Embryonic facial prominence (tissue), 1 donor: ENCODE results near the gene MRPS22.
A peak's percentile ranks its signal among the peaks of the same experiment; 100 is the strongest.

Experiments
- DNase-seq: peaks from one replicate; pipeline ENCODE4 v3.0.0-alpha.2; 2016; ENCODE audit errors: extremely low spot score

The MRPS22 gene

GRCh38 chr3:139343895-139344856 lies at the start of gene MRPS22:
Gene MRPS22, plus strand, starts transcription at chr3:139344020. Its CDS starts 7 bp downstream, at chr3:139344027.
- DNase-seq, result peak; percentile 84

- no peak for DNase-seq
These were observed 48.8 kb upstream of the MRPS22 start for GRCh38 chr3:139295040-139295439.

- DNase-seq, result no peak
These were observed 47.6 kb upstream of the MRPS22 start for GRCh38 chr3:139296141-139296718.

- DNase-seq, result no peak
These were observed 46.1 kb upstream of the MRPS22 start for GRCh38 chr3:139297588-139298311.

- no peak for DNase-seq
These were observed 44.3 kb upstream of the MRPS22 start for GRCh38 chr3:139299261-139300132.

GRCh38 chr3:139300416-139300815 lies 43.4 kb upstream of the MRPS22 start:
- no peak for DNase-seq

GRCh38 chr3:139301183-139301582 lies 42.6 kb upstream of the MRPS22 start:
- DNase-seq, result no peak

GRCh38 chr3:139301654-139302053 lies 42.2 kb upstream of the MRPS22 start:
- DNase-seq, result no peak

- DNase-seq, result no peak
These were observed 41.6 kb upstream of the MRPS22 start for GRCh38 chr3:139302084-139302800.

GRCh38 chr3:139302801-139303113 lies 41.1 kb upstream of the MRPS22 start:
- no peak for DNase-seq

GRCh38 chr3:139303216-139303615 lies 40.6 kb upstream of the MRPS22 start:
- DNase-seq, result no peak

- DNase-seq, result no peak
These were observed 39.4 kb upstream of the MRPS22 start for GRCh38 chr3:139304383-139304782.

GRCh38 chr3:139306078-139306477 lies 37.7 kb upstream of the MRPS22 start:
- no peak for DNase-seq

GRCh38 chr3:139307072-139307491 lies 36.7 kb upstream of the MRPS22 start:
- DNase-seq, result no peak

GRCh38 chr3:139307601-139308555 lies 35.9 kb upstream of the MRPS22 start:
- peak; percentile 22 for DNase-seq

- no peak for DNase-seq
These were observed 35.3 kb upstream of the MRPS22 start for GRCh38 chr3:139308560-139308959.

- DNase-seq, result no peak
These were observed 34.7 kb upstream of the MRPS22 start for GRCh38 chr3:139309061-139309591.

GRCh38 chr3:139309880-139310279 lies 33.9 kb upstream of the MRPS22 start:
- no peak for DNase-seq

GRCh38 chr3:139310474-139310933 lies 33.3 kb upstream of the MRPS22 start:
- DNase-seq, result no peak
